B cell (primary cell): Measurements from ENCODE around the gene CADM2. TPM values are rescaled to one million over a fixed set of nuclear protein-coding genes. Genes with fewer than 3 reads are reported as not detected.

Source experiments
- ATAC-seq: fragments of 200-7000 bp; cut with Tn5 transposase; one replicate; pipeline ENCODE4 v1.10.0; 2021; ENCODE audit warnings: low read depth, mild to moderate bottlenecking, moderate number of reproducible peaks, moderate library complexity
- CTCF ChIA-PET: fragments of 350-600 bp; sonication (Branson Sonifier 250); formaldehyde crosslinking; loops from one replicate; lab custom pipeline; 2021; ENCODE audit warnings: antibody characterized with exemption, inconsistent platforms; lab: Charles Lee
- POLR2A ChIA-PET: fragments of 350-600 bp; sonication (Branson Sonifier 250); formaldehyde crosslinking; loops from one replicate; lab custom pipeline; 2021; ENCODE audit warnings: antibody characterized with exemption; lab: Charles Lee
- DNase-seq: peaks from one replicate; pipeline ENCODE4 v3.0.0; 2013
- H2AFZ ChIP-seq: 2 replicates; pipeline ENCODE4 v1.6.1; 2012; ENCODE audit warnings: mild to moderate bottlenecking, low read depth, low read length; ENCODE audit not compliant: insufficient read depth, poor library complexity, severe bottlenecking
- H3K27ac ChIP-seq, 2 donors: 1 replicate in 1 of 2; 2 replicates in 1 of 2; pipeline ENCODE4 v1.5.1; 2012 to 2013; ENCODE audit warnings: low read length in 2 of 2, mild to moderate bottlenecking in 2 of 2, moderate library complexity in 1 of 2
- H3K27me3 ChIP-seq, 4 experiments: fragments of 200-600 bp in 1 of 4; sonication (generic) in 1 of 4; replicated peaks in 1 of 4; 1 replicate in 2 of 4; 2 replicates in 2 of 4; pipeline versions ENCODE4 v1.6.1 to v1.7.0; 2013 to 2016; ENCODE audit warnings: low read length in 3 of 4, mild to moderate bottlenecking in 2 of 4, mixed read lengths in 1 of 4, moderate library complexity in 1 of 4; ENCODE audit not compliant: insufficient read depth in 4 of 4, control insufficient read depth in 3 of 4; ENCODE audit errors: control extremely low read depth in 1 of 4
- H3K36me3 ChIP-seq, 2 experiments: replicated peaks in 1 of 2; 1 replicate in 1 of 2; 2 replicates in 1 of 2; pipeline versions ENCODE4 v1.6.1 to v1.7.1; 2013; ENCODE audit warnings: low read length in 1 of 2; ENCODE audit not compliant: insufficient read depth in 2 of 2, control insufficient read depth in 1 of 2; ENCODE audit errors: control extremely low read depth in 1 of 2, extremely low read depth in 1 of 2
- H3K4me1 ChIP-seq, 2 donors: fragments of 200-600 bp in 1 of 2; sonication (generic) in 1 of 2; 1 replicate in 1 of 2; 2 replicates in 1 of 2; pipeline versions ENCODE4 v1.5.1 to v1.6.1; 2013 to 2017; ENCODE audit warnings: low read length in 2 of 2; ENCODE audit not compliant: control insufficient read depth in 2 of 2, insufficient read depth in 2 of 2
- H3K4me2 ChIP-seq: replicated peaks from 2 replicates; pipeline ENCODE3; 2012; ENCODE audit warnings: mild to moderate bottlenecking, low read depth, low read length; ENCODE audit not compliant: poor library complexity, severe bottlenecking
- H3K4me3 ChIP-seq, 5 experiments: fragments of 200-600 bp in 1 of 5; sonication (generic) in 1 of 5; 1 replicate in 3 of 5; 2 replicates in 2 of 5; pipeline versions ENCODE4 v1.5.1 to v1.7.0; 2011 to 2016; ENCODE audit warnings: low read length in 4 of 5, mild to moderate bottlenecking in 4 of 5, low read depth in 2 of 5, control low read depth in 1 of 5, moderate library complexity in 1 of 5; ENCODE audit not compliant: insufficient read depth in 1 of 5; ENCODE audit errors: control extremely low read depth in 1 of 5, extremely low read depth in 1 of 5
- H3K79me2 ChIP-seq: fragments of 200-600 bp; sonication (generic); one replicate; pipeline ENCODE4 v1.6.0; 2016; ENCODE audit warnings: low read length; ENCODE audit not compliant: control insufficient read depth, insufficient read depth
- H3K9ac ChIP-seq: fragments of 200-600 bp; sonication (generic); 2 replicates; pipeline ENCODE4 v1.6.1; 2017; ENCODE audit warnings: mild to moderate bottlenecking, low read length, moderate library complexity
- H3K9me3 ChIP-seq, 3 donors: one replicate each; pipeline versions ENCODE4 v1.6.1 to v1.7.1; 2013; ENCODE audit warnings: low read length in 2 of 3; ENCODE audit not compliant: control insufficient read depth in 2 of 3, insufficient read depth in 1 of 3; ENCODE audit errors: control extremely low read depth in 1 of 3
- H4K20me1 ChIP-seq: 2 replicates; pipeline ENCODE4 v1.6.0; 2012; ENCODE audit warnings: mild to moderate bottlenecking, low read length; ENCODE audit not compliant: insufficient read depth, control insufficient read depth, poor library complexity, severe bottlenecking
- H3K27ac Mint-ChIP-seq: one replicate; pipeline ENCODE4 v1.8.0; 2021; ENCODE audit warnings: mixed read lengths
- H3K27me3 Mint-ChIP-seq: one replicate; pipeline ENCODE4 v1.8.0; 2021; ENCODE audit warnings: mixed read lengths
- H3K4me1 Mint-ChIP-seq: one replicate; pipeline ENCODE4 v1.8.0; 2021; ENCODE audit warnings: mixed read lengths
- H3K4me3 Mint-ChIP-seq: one replicate; pipeline ENCODE4 v1.8.0; 2021; ENCODE audit warnings: mixed read lengths
- H3K9me3 Mint-ChIP-seq: one replicate; pipeline ENCODE4 v1.8.0; 2022; ENCODE audit warnings: mixed read lengths; ENCODE audit not compliant: insufficient read depth
- CTCF ChIP-seq: fragments of 200-600 bp; IDR thresholded peaks from one replicate; pipeline ENCODE4 v1.8.0; 2022; ENCODE audit warnings: antibody characterized with exemption, mild to moderate bottlenecking
- EZH2 ChIP-seq: IDR thresholded peaks from 2 replicates; pipeline ENCODE4 v1.6.1; 2012; ENCODE audit warnings: borderline replicate concordance, low read depth, mild to moderate bottlenecking, moderate library complexity, low read length; ENCODE audit not compliant: insufficient read depth, poor library complexity, severe bottlenecking
- WGBS: methylation state at CpG from one replicate; pipeline ENCODE4 v1.1.5; 2013; ENCODE audit warnings: missing lambda C conversion rate; ENCODE audit not compliant: insufficient coverage; 5-methylcytosine and 5-hydroxymethylcytosine counted together
- intact Hi-C: fragments of 100-400 bp; cut with micrococcal nuclease; formaldehyde crosslinking; loops from one replicate; pipeline ENCODE4 v1.10.0; 2022
- polyA plus RNA-seq: library from polyadenylated mRNA; depleted of rRNA; stranded (reverse); fragments of >200 nt; gene quantifications from 2 replicates; pipeline ENCODE4 v1.2.3, GENCODE V29; 2012
- total RNA-seq, 2 donors: library from RNA; stranded (reverse); fragments of 120-200 nt in 1 of 2; gene quantifications; 1 replicate in 1 of 2; 2 replicates in 1 of 2; pipeline versions ENCODE4 v1.2.3 to v1.2.4, GENCODE V29; 2013 to 2022

The CADM2 gene
- total and polyA plus RNA-seq, 2 donors (not counting 1 experiment from before 2014, with no cell fraction given) = 0.10 to 0.37 TPM

- DNase-seq = no peak
- Histone ChIP-seq H3K79me2 (no peaks in the 10 kb centered on the region), H3K36me3 (no peaks in the 10 kb centered on the region), H3K27me3 (no peaks in the 10 kb centered on the region), H3K4me1 (no peaks in the 10 kb centered on the region), H3K27ac (no peak overlapping the region), H2AFZ (no peak overlapping the region), H4K20me1 (no peaks in the 10 kb centered on the region), H3K4me3 (no peak overlapping the region), H3K9ac (no peak overlapping the region), H3K9me3 (no peaks in the 10 kb centered on the region), H3K4me2 (no peak overlapping the region)
- intact Hi-C loops = no loop called here
- Mint-ChIP-seq H3K4me3 (no peak overlapping the region), H3K4me1 (no peaks in the 10 kb centered on the region), H3K27me3 (no peaks in the 10 kb centered on the region), H3K27ac (no peak overlapping the region), H3K9me3 (no peaks in the 10 kb centered on the region)
- ATAC-seq = no peak
- ChIA-PET POLR2A (no interaction called here), CTCF (no interaction called here)
- TF ChIP-seq EZH2 = no peak
- TF ChIP-seq CTCF = no peak
Observed at GRCh38 chr3:85851071-85851470, 892.3 kb downstream of the CADM2 start.

DNA sequence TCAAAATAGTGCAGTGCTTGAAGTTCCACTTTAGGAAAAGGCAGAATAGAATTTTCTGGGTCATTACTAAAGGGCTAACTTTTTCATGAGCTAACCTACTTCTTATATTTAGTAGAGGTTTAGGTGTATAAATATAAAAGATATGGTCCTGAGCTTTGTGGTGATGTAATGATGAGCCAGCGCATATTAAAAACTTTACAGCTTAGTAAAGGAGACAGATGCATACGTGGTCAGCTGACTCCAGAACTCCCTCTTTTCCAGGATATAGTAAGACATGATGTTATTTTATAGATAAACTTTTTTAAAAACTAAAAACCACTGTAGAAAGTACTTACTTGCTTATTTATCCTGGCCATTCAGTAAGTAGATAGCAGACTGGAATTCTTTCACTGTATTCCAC is 895.0 kb downstream of the CADM2 start:
- Mint-ChIP-seq H3K4me1 (no peaks in the 10 kb centered on the region), H3K27ac (no peak overlapping the region), H3K9me3 (no peaks in the 10 kb centered on the region), H3K4me3 (no peak overlapping the region), H3K27me3 (no peaks in the 10 kb centered on the region)
- ATAC-seq (no peak), DNase-seq (no peak)
- H3K36me3 ChIP-seq = no peaks in the 10 kb centered on the region
- intact Hi-C loops = no loop called here
- H3K27me3 ChIP-seq = no peaks in the 10 kb centered on the region
- no peaks in the 10 kb centered on the region for H3K4me1 ChIP-seq
- H3K79me2 ChIP-seq = no peaks in the 10 kb centered on the region
- no peak overlapping the region for H3K9ac ChIP-seq
- H3K4me2 ChIP-seq = no peak overlapping the region
- no peak overlapping the region for H3K4me3 ChIP-seq
- ChIA-PET POLR2A (no interaction called here), CTCF (no interaction called here)
- no peak overlapping the region for H3K27ac ChIP-seq
- no CpG with 5 or more reads among the region's 2 CpGs for WGBS
- H3K9me3 ChIP-seq = no peaks in the 10 kb centered on the region
- no peak overlapping the region for H2AFZ ChIP-seq
- H4K20me1 ChIP-seq = no peaks in the 10 kb centered on the region
- TF ChIP-seq EZH2 (no peak), CTCF (no peak)
